Activated T-cell treated with anti-CD3 and anti-CD28 coated beads, Interleukin-2, amount 50 U/mL, for 4 hours (primary cell): Measurements from ENCODE around the gene DNASE1L3. TPM values are rescaled to one million over a fixed set of nuclear protein-coding genes. Genes with fewer than 3 reads are reported as not detected.

ENCODE experiments used
- total RNA-seq, 3 donors: library from RNA; stranded (reverse); gene quantifications; one replicate each; pipeline ENCODE4 v1.2.1, GENCODE V29; 2021

Gene DNASE1L3
- total RNA-seq, 3 donors from 2014 or later: not detected

Other genes starting within 250 kb of the DNASE1L3 start
- 10 to 100 TPM; 16.4 to 23.4 (median 19.4) TPM for gene FLNB, start 202.6 kb downstream of the DNASE1L3 start, total RNA-seq
- gene ABHD6, start 26.8 kb upstream of the DNASE1L3 start, total RNA-seq: 1 to 10 TPM; 4.0 to 7.9 (median 6.7) TPM
- 10 to 100 TPM; 21.6 to 24.8 (median 23.8) TPM for gene RPP14, start 95.3 kb upstream of the DNASE1L3 start, total RNA-seq
- gene HTD2, start 95.5 kb upstream of the DNASE1L3 start, total RNA-seq: 10 to 100 TPM; 14.4 to 16.1 (median 15.9) TPM
- gene PXK, start 121.9 kb upstream of the DNASE1L3 start, total RNA-seq: 10 to 100 TPM; 30.1 to 40.2 (median 32.2) TPM
- gene PDHB, start 222.9 kb upstream of the DNASE1L3 start, total RNA-seq: 10 to 100 TPM; 54.8 to 62.3 (median 55.6) TPM